Mucosa of rectum (tissue), 2 donors: ENCODE measurements around the gene KCTD16.

Experiments used
- H3K27ac ChIP-seq, 2 donors: one replicate each; pipeline ENCODE4 v1.7.0; 2013; ENCODE audit warnings: inconsistent platforms in 2 of 2, low read depth in 2 of 2, low read length in 2 of 2
- H3K27me3 ChIP-seq, 2 donors: one replicate each; pipeline ENCODE4 v1.7.0; 2013; ENCODE audit warnings: low read length in 2 of 2; ENCODE audit not compliant: control insufficient read depth in 2 of 2, insufficient read depth in 2 of 2
- H3K36me3 ChIP-seq, 2 donors: one replicate each; pipeline ENCODE4 v1.7.0; 2013; ENCODE audit warnings: low read length in 2 of 2; ENCODE audit not compliant: control insufficient read depth in 2 of 2, insufficient read depth in 2 of 2
- H3K4me1 ChIP-seq, 2 donors: one replicate each; pipeline ENCODE4 v1.7.0; 2013; ENCODE audit warnings: low read length in 2 of 2, mild to moderate bottlenecking in 1 of 2; ENCODE audit not compliant: control insufficient read depth in 2 of 2, insufficient read depth in 2 of 2
- H3K4me3 ChIP-seq, 2 donors: one replicate each; pipeline ENCODE4 v1.7.0; 2013; ENCODE audit warnings: low read length in 2 of 2
- H3K9ac ChIP-seq, 2 donors: one replicate each; pipeline ENCODE4 v1.7.0; 2013; ENCODE audit warnings: low read length in 2 of 2, low read depth in 1 of 2, mild to moderate bottlenecking in 1 of 2
- H3K9me3 ChIP-seq, 2 donors: one replicate each; pipeline ENCODE4 v1.7.0; 2013; ENCODE audit warnings: low read length in 2 of 2; ENCODE audit not compliant: control insufficient read depth in 2 of 2
- donor health status: healthy.
- donor health status: Normal muscosa, but diverticular disease.

Gene KCTD16

DNA sequence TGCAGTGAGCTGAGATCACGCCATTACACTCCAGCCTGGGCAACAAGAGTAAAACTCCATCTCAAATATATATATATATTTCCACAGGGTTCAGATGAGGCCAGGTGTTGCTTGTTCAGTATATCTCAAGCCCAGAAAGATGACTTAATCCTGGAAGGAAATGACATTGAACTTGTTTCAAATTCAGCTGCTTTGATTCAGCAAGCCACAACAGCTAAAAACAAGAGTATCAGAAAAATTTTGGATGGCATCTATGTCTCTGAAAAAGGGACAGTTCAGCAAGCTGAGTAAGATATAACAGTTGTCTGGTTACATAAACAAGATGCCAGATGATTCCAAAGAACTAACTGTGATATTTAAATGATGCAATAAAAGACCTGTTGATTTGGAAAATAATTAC is 352.0 kb downstream of the KCTD16 start:
- Histone ChIP-seq H3K4me3 (no peak overlapping the region), H3K4me1 (no peaks in the 10 kb centered on the region), H3K27ac (no peak overlapping the region), H3K9me3 (no peaks in the 10 kb centered on the region), H3K27me3 (no peaks in the 10 kb centered on the region), H3K9ac (no peak overlapping the region), H3K36me3 (no peaks in the 10 kb centered on the region)

DNA sequence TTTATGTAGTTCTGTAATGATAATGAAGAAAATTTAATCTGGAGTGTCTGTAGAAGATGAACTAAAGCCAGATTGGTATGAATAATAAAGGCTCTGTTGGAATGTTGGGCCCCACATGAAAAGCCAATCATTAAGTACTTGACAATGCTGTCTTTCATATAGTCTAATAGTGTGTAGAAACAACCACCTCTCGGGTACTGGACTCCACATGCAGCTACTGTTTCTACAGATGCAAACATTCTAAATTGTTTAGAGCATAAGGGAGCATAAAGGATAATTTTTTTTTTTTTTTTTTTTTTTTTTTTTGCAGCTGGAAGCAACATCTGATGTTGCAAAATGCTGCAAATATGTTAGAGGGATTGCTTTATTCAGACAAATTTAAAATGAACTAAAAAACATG is 354.3 kb downstream of the KCTD16 start:
- Histone ChIP-seq H3K36me3 (no peaks in the 10 kb centered on the region), H3K4me3 (no peak overlapping the region), H3K9me3 (no peaks in the 10 kb centered on the region), H3K9ac (no peak overlapping the region), H3K4me1 (no peaks in the 10 kb centered on the region), H3K27me3 (no peaks in the 10 kb centered on the region), H3K27ac (no peak overlapping the region)

DNA sequence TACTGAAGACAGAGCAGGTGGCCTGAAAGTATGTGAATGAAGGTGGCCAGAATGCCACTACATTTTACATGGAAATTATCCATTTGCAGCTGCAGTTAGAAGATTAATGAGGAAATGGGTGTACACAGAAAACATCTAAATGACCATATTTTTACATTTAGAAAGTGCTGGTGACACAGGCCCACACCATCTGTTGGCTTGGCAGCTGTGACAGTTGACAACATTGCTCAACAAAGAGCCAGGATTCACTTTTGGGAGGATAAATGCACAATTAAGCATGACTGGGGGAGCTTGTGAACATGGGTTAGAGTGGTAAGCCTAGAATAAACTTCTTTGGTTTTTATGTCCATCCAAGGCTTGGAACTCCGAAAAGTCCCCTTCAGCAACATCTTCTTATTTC is 360.5 kb downstream of the KCTD16 start:
- H3K9ac ChIP-seq, result no peak overlapping the region
- no peaks in the 10 kb centered on the region for H3K4me1 ChIP-seq
- H3K27me3 ChIP-seq, result no peaks in the 10 kb centered on the region
- H3K36me3 ChIP-seq, result no peaks in the 10 kb centered on the region
- H3K27ac ChIP-seq, result no peak overlapping the region
- H3K4me3 ChIP-seq, result no peak overlapping the region
- no peaks in the 10 kb centered on the region for H3K9me3 ChIP-seq
